Panc1 (cell line): ENCODE measurements around the gene APOL2. TPM values are rescaled to one million over a fixed set of nuclear protein-coding genes. Genes with fewer than 3 reads are reported as not detected.

Experiments
- ATAC-seq: fragments of 200-7000 bp; cut with Tn5 transposase; 2 replicates; pipeline ENCODE4 v1.9.1; 2020; ENCODE audit warnings: mild to moderate bottlenecking, moderate library complexity
- BruUV-seq: library from RNA; stranded (reverse); fragments of 400-500 nt; replicated peaks from 2 replicates; lab custom pipeline; 2021; lab: Mats Ljungman, UMichigan
- CTCF ChIA-PET: fragments of 300-600 bp; sonication (Branson Sonifier 250); formaldehyde crosslinking; loops from one replicate; lab custom pipeline; 2022; ENCODE audit warnings: antibody characterized with exemption; lab: Charles Lee
- POLR2A ChIA-PET: fragments of 300-600 bp; sonication (Branson Sonifier 250); formaldehyde crosslinking; loops from one replicate; lab custom pipeline; 2022; ENCODE audit warnings: antibody characterized with exemption; lab: Charles Lee
- DNase-seq: peaks from one replicate; pipeline ENCODE4 v3.0.0-alpha.2; 2010; ENCODE audit warnings: low read depth, low spot score
- H3K27ac ChIP-seq: 2 replicates; pipeline ENCODE4 v1.5.1; 2011; ENCODE audit warnings: mild to moderate bottlenecking, low read length, inconsistent platforms
- H3K27me3 ChIP-seq: fragments of 200-500 bp; sonication (Bioruptor generic); 2 replicates; pipeline ENCODE4 v1.6.0; 2014; ENCODE audit warnings: low read length, inconsistent platforms; ENCODE audit not compliant: control insufficient read depth, insufficient read depth
- H3K36me3 ChIP-seq: fragments of 200-500 bp; sonication (Bioruptor generic); 2 replicates; pipeline ENCODE4 v1.5.1; 2014; ENCODE audit warnings: inconsistent platforms, mild to moderate bottlenecking, low read length, moderate library complexity; ENCODE audit not compliant: control insufficient read depth, insufficient read depth
- H3K4me1 ChIP-seq: 2 replicates; pipeline ENCODE4 v1.5.1; 2011; ENCODE audit warnings: inconsistent platforms, mild to moderate bottlenecking, low read length, moderate library complexity; ENCODE audit not compliant: control insufficient read depth, insufficient read depth
- H3K4me3 ChIP-seq, 2 experiments: 2 replicates each; pipeline ENCODE4 v1.5.1; 2011 to 2012; ENCODE audit warnings: low read depth in 2 of 2, low read length in 2 of 2, mild to moderate bottlenecking in 2 of 2, inconsistent platforms in 1 of 2, moderate library complexity in 1 of 2
- H3K9me3 ChIP-seq: fragments of 200-500 bp; sonication (Bioruptor generic); 2 replicates; pipeline ENCODE4 v1.5.1; 2014; ENCODE audit warnings: low read depth, mild to moderate bottlenecking, inconsistent platforms, low read length, moderate library complexity; ENCODE audit not compliant: control insufficient read depth, insufficient read depth
- CTCF ChIP-seq: fragments of 450-650 bp; IDR thresholded peaks from 2 replicates; pipeline ENCODE4 v1.5.1; 2017; ENCODE audit warnings: mild to moderate bottlenecking
- POLR2AphosphoS5 ChIP-seq: IDR thresholded peaks from 2 replicates; pipeline ENCODE4 v1.6.1; 2012; ENCODE audit warnings: mild to moderate bottlenecking, low read depth, low read length, moderate library complexity
- REST ChIP-seq, 2 experiments: IDR thresholded peaks; 2 replicates each; pipeline ENCODE4 v1.6.1; 2011 to 2012; ENCODE audit warnings: low read depth in 2 of 2, control low read depth in 1 of 2, low read length in 1 of 2, mild to moderate bottlenecking in 1 of 2, moderate library complexity in 1 of 2; ENCODE audit not compliant: insufficient read depth in 1 of 2
- SIN3A ChIP-seq: IDR thresholded peaks from 2 replicates; pipeline ENCODE4 v1.6.1; 2012; ENCODE audit warnings: low read depth, mild to moderate bottlenecking, low read length, moderate library complexity, borderline replicate concordance; ENCODE audit not compliant: insufficient read depth
- TCF7L2 ChIP-seq: IDR thresholded peaks from 2 replicates; pipeline ENCODE4 v1.6.1; 2011; ENCODE audit warnings: mild to moderate bottlenecking, low read depth, low read length, inconsistent platforms
- in situ Hi-C: cut with HindIII; loops from 2 replicates; pipeline ENCODE4 v1.10.0; 2016; ENCODE audit warnings: low sequenced_read_pairs, low pct_unique_long_range_greater_than_20kb
- intact Hi-C: fragments of 100-400 bp; cut with micrococcal nuclease; formaldehyde crosslinking; loops from one replicate; pipeline ENCODE4 v1.10.0; 2022; ENCODE audit not compliant: unreplicated experiment
- total RNA-seq: library from RNA; stranded (reverse); gene quantifications from one replicate; pipeline ENCODE4 v1.2.1, GENCODE V29; 2021; ENCODE audit not compliant: unreplicated experiment

APOL2 gene
- total RNA-seq, 1 experiment from 2014 or later = 34.4 TPM

GRCh38 chr22:36208914-36209313, 30.4 kb downstream of the APOL2 start:
- no peaks in the 10 kb centered on the region for H3K36me3 ChIP-seq
- DNase-seq (no peak), ATAC-seq (no peak)
- BruUV-seq = no TSS peak
- H3K4me3 ChIP-seq = no peak overlapping the region
- H3K27me3 ChIP-seq = no peaks in the 10 kb centered on the region
- no peaks in the 10 kb centered on the region for H3K4me1 ChIP-seq
- no peak overlapping the region for H3K27ac ChIP-seq
- no peak for TF ChIP-seq TCF7L2
- TF ChIP-seq CTCF = no peak
- TF ChIP-seq REST (IDR thresholded peaks at IDR 0.05; ENCODE audit: insufficient read depth in 1 of 2, low read depth in 2 of 2, low read length in 1 of 2) = no peak
- no peak for TF ChIP-seq SIN3A
- no peak for TF ChIP-seq POLR2AphosphoS5
- intact Hi-C loops = no loop called here
- in situ Hi-C loops = no loop called here
- CTCF ChIA-PET = no interaction called here
- POLR2A ChIA-PET = interaction anchor here (0.6 kb wide), 1 partner anchor 47 kb away, joined by 4 read pairs; no protein-coding TSS in a partner anchor
- H3K9me3 ChIP-seq = no peaks in the 10 kb centered on the region

GRCh38 chr22:36208162-36208765, 31.1 kb downstream of the APOL2 start:
- BruUV-seq = no TSS peak
- Histone ChIP-seq H3K4me1 (no peaks in the 10 kb centered on the region), H3K27me3 (no peaks in the 10 kb centered on the region), H3K4me3 (no peak overlapping the region), H3K36me3 (no peaks in the 10 kb centered on the region), H3K9me3 (no peaks in the 10 kb centered on the region), H3K27ac (no peak overlapping the region)
- TF ChIP-seq REST (IDR thresholded peaks at IDR 0.05; ENCODE audit: insufficient read depth in 1 of 2, low read depth in 2 of 2, low read length in 1 of 2) (no peak), CTCF (no peak), TCF7L2 (no peak), POLR2AphosphoS5 (no peak), SIN3A (no peak)
- POLR2A ChIA-PET = no interaction called here
- DNase-seq = no peak
- no peak for ATAC-seq
- intact Hi-C loops (no loop called here), in situ Hi-C loops (no loop called here)
- CTCF ChIA-PET = no interaction called here
